HepG2 (cell line): Measurements from ENCODE around the gene HSPA1L. TPM values are rescaled to one million over a fixed set of nuclear protein-coding genes. Genes with fewer than 3 reads are reported as not detected.

ENCODE experiments used
- ARNT ChIP-seq: fragments of 450-650 bp; IDR thresholded peaks from 2 replicates; pipeline ENCODE4 v1.6.1; 2017
- ATM ChIP-seq: fragments of 450-650 bp; IDR thresholded peaks from 2 replicates; pipeline ENCODE4 v1.7.1; 2017; ENCODE audit warnings: mild to moderate bottlenecking, borderline replicate concordance
- ELF4 ChIP-seq: sonication (generic); formaldehyde crosslinking; IDR thresholded peaks from 2 replicates; pipeline ENCODE4 v1.5.0; 2020; ENCODE audit warnings: missing genetic modification reagents, mild to moderate bottlenecking, moderate library complexity, borderline replicate concordance
- FIP1L1 ChIP-seq: fragments of 200-400 bp; formaldehyde crosslinking; IDR thresholded peaks from 2 replicates; pipeline ENCODE4 v1.6.1; 2018; ENCODE audit warnings: low read depth, mild to moderate bottlenecking, low read length, moderate library complexity, borderline replicate concordance; ENCODE audit not compliant: insufficient read depth
- FOXC1 ChIP-seq: sonication (generic); formaldehyde crosslinking; IDR thresholded peaks from 2 replicates; pipeline ENCODE4 v1.8.0; 2022; ENCODE audit warnings: mild to moderate bottlenecking, missing genetic modification reagents, borderline replicate concordance
- GABPB1 ChIP-seq: IDR thresholded peaks from 2 replicates; pipeline ENCODE4 v1.6.1; 2016; ENCODE audit warnings: mild to moderate bottlenecking, missing genetic modification reagents, moderate library complexity, missing compliant biosample characterization
- KDM5A ChIP-seq: fragments of 200-600 bp; sonication (generic); IDR thresholded peaks from 2 replicates; pipeline ENCODE4 v1.7.0; 2018; ENCODE audit warnings: antibody characterized with exemption, mild to moderate bottlenecking, low read length, borderline replicate concordance
- MYNN ChIP-seq: sonication (generic); formaldehyde crosslinking; IDR thresholded peaks from 2 replicates; pipeline ENCODE4 v1.4.0; 2020; ENCODE audit warnings: mild to moderate bottlenecking, low read depth, missing genetic modification reagents
- NFAT5 ChIP-seq: sonication (generic); formaldehyde crosslinking; IDR thresholded peaks from 2 replicates; pipeline ENCODE4 v1.4.0; 2020; ENCODE audit warnings: missing genetic modification reagents
- NR2F6 ChIP-seq, 2 experiments: IDR thresholded peaks; 2 replicates each; pipeline ENCODE4 v1.6.1; 2016; ENCODE audit warnings: antibody characterized with exemption in 1 of 2, mild to moderate bottlenecking in 1 of 2
- POGZ ChIP-seq: sonication (generic); formaldehyde crosslinking; IDR thresholded peaks from 2 replicates; pipeline ENCODE4 v1.4.0; 2020; ENCODE audit warnings: mild to moderate bottlenecking, missing genetic modification reagents
- TMF1 ChIP-seq: sonication (generic); formaldehyde crosslinking; IDR thresholded peaks from 2 replicates; pipeline ENCODE4 v1.8.1; 2022; ENCODE audit warnings: low read depth, missing genetic modification reagents
- ZFP36L1 ChIP-seq: sonication (generic); formaldehyde crosslinking; IDR thresholded peaks from 2 replicates; pipeline ENCODE4 v1.8.0; 2022; ENCODE audit warnings: mild to moderate bottlenecking, missing genetic modification reagents, moderate library complexity
- ZNF296 ChIP-seq: sonication (generic); formaldehyde crosslinking; conservative IDR thresholded peaks from 2 replicates; pipeline ENCODE4 v1.5.0; 2020; ENCODE audit warnings: mild to moderate bottlenecking, missing genetic modification reagents
- ZNF317 ChIP-seq: sonication (generic); formaldehyde crosslinking; IDR thresholded peaks from 2 replicates; pipeline ENCODE4 v1.5.0; 2020; ENCODE audit warnings: mild to moderate bottlenecking, missing genetic modification reagents
- ZNF326 ChIP-seq: sonication (generic); formaldehyde crosslinking; IDR thresholded peaks from 2 replicates; pipeline ENCODE4 v1.4.0; 2020; ENCODE audit warnings: missing genetic modification reagents, borderline replicate concordance
- ZNF850 ChIP-seq: sonication (generic); formaldehyde crosslinking; conservative IDR thresholded peaks from 2 replicates; pipeline ENCODE4 v1.9.0; 2021; ENCODE audit warnings: mild to moderate bottlenecking, missing genetic modification reagents
- ZSCAN31 ChIP-seq: sonication (generic); formaldehyde crosslinking; IDR thresholded peaks from 2 replicates; pipeline ENCODE4 v1.5.0; 2020; ENCODE audit warnings: low read depth, mild to moderate bottlenecking, missing genetic modification reagents
- polyA plus RNA-seq, 8 experiments: library from polyadenylated mRNA; depleted of rRNA in 3 of 8; stranded (reverse) in 7 of 8; unstranded in 1 of 8; fragments of >200 nt; fragmentation: Illumina TruSeq in 4 of 8; extraction: Trizol in 4 of 8; gene quantifications; 2 replicates each; pipeline versions ENCODE4 v1.2.1 to v1.2.3, GENCODE V29; 2011 to 2016; ENCODE audit warnings: low read depth in 4 of 8, missing spikeins in 1 of 8, mixed read lengths in 1 of 8; ENCODE audit not compliant: insufficient read depth in 1 of 8
- total RNA-seq, 5 experiments: library from RNA; depleted of rRNA; stranded (reverse); fragments of >200 nt; fragmentation: Illumina TruSeq; extraction: Trizol; gene quantifications; 2 replicates each; pipeline ENCODE4 v1.2.3, GENCODE V29; 2016; ENCODE audit warnings: low read depth in 1 of 5
- TF ChIP-seq, protein P1 (sequence below): sonication (generic); formaldehyde crosslinking; IDR thresholded peaks from 2 replicates; pipeline ENCODE4 v1.5.1; 2020; ENCODE audit warnings: mild to moderate bottlenecking, moderate library complexity, missing genetic modification reagents
- TF ChIP-seq, protein P2 (sequence below): sonication (generic); formaldehyde crosslinking; IDR thresholded peaks from 2 replicates; pipeline ENCODE4 v1.8.0; 2022; ENCODE audit warnings: missing genetic modification reagents, mild to moderate bottlenecking, borderline replicate concordance

HSPA1L gene
- total and polyA plus RNA-seq, 2 of the 13 experiments (the other 11 are each of a cell fraction or from before 2014, with no cell fraction given): 0.55 to 1.0 TPM

- TF ChIP-seq, protein P1, sequence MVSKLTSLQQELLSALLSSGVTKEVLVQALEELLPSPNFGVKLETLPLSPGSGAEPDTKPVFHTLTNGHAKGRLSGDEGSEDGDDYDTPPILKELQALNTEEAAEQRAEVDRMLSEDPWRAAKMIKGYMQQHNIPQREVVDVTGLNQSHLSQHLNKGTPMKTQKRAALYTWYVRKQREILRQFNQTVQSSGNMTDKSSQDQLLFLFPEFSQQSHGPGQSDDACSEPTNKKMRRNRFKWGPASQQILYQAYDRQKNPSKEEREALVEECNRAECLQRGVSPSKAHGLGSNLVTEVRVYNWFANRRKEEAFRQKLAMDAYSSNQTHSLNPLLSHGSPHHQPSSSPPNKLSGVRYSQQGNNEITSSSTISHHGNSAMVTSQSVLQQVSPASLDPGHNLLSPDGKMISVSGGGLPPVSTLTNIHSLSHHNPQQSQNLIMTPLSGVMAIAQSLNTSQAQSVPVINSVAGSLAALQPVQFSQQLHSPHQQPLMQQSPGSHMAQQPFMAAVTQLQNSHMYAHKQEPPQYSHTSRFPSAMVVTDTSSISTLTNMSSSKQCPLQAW (CRISPR knock-in tag): peak; percentile 60
- TF ChIP-seq ARNT: no peak
- no peak for TF ChIP-seq MYNN (CRISPR knock-in tag)
- no peak for TF ChIP-seq TMF1
- no peak for TF ChIP-seq ZNF296 (CRISPR knock-in tag)
- TF ChIP-seq KDM5A: peak; percentile 31; the same call in 1 of the 2 replicates
- TF ChIP-seq NR2F6 (IDR thresholded peaks at IDR 0.05): no peak
- peak; percentile 62 for TF ChIP-seq NR2F6 (CRISPR knock-in tag; IDR thresholded peaks at IDR 0.05)
- TF ChIP-seq, protein P2, sequence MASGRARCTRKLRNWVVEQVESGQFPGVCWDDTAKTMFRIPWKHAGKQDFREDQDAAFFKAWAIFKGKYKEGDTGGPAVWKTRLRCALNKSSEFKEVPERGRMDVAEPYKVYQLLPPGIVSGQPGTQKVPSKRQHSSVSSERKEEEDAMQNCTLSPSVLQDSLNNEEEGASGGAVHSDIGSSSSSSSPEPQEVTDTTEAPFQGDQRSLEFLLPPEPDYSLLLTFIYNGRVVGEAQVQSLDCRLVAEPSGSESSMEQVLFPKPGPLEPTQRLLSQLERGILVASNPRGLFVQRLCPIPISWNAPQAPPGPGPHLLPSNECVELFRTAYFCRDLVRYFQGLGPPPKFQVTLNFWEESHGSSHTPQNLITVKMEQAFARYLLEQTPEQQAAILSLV (CRISPR knock-in tag): no peak; the same call in 1 of the 2 replicates
- TF ChIP-seq ZNF317 (CRISPR knock-in tag): 0 out of 2 replicates have a peak, but pooled peaks have one; percentile 46
- no peak for TF ChIP-seq ZNF326 (CRISPR knock-in tag)
- TF ChIP-seq ZSCAN31 (CRISPR knock-in tag): peak; percentile 97
- peak; percentile 89 for TF ChIP-seq POGZ
- no peak; the same call in 1 of the 2 replicates for TF ChIP-seq FOXC1 (CRISPR knock-in tag)
- TF ChIP-seq NFAT5 (CRISPR knock-in tag): 0 out of 2 replicates have a peak, but pooled peaks have one; percentile 33
- TF ChIP-seq ELF4: peak; percentile 82; the same call in 1 of the 2 replicates
- peak; percentile 80; the same call in 1 of the 2 replicates for TF ChIP-seq ZFP36L1 (CRISPR knock-in tag)
- no peak; the same call in 1 of the 2 replicates for TF ChIP-seq ZNF850 (CRISPR knock-in tag)
- TF ChIP-seq GABPB1 (CRISPR knock-in tag): peak; percentile 92
- TF ChIP-seq FIP1L1: no peak
- TF ChIP-seq ATM: no peak
Measured at GRCh38 chr6:31795616-31796298, 19.3 kb downstream of the HSPA1L start, which contains the start of gene VARS1 (continued).
